Mucosa of gallbladder (tissue), 1 donor: ENCODE measurements around the gene PRKCZ. TPM values are rescaled to one million over a fixed set of nuclear protein-coding genes. Genes with fewer than 3 reads are reported as not detected.

Experiments used
- DNase-seq: peaks from one replicate; pipeline ENCODE4 v3.0.0-alpha.2; 2020; ENCODE audit warnings: low spot score
- total RNA-seq: library from RNA; stranded (reverse); gene quantifications from one replicate; pipeline ENCODE4 v1.2.1, GENCODE V29; 2021
- donor health status: DM: no; HTN: no; CAD: no.

The PRKCZ gene
- total RNA-seq, 1 donor from 2014 or later, result 29.8 TPM

- DNase-seq, result no peak
Measured at GRCh38 chr1:2061065-2061778, 11.0 kb downstream of the PRKCZ start.

GRCh38 chr1:2065699-2066098 is 15.5 kb downstream of the PRKCZ start:
- DNase-seq, result no peak

- no peak for DNase-seq
Measured at GRCh38 chr1:2067393-2067792, 17.2 kb downstream of the PRKCZ start.

GRCh38 chr1:2067981-2068380 is 17.8 kb downstream of the PRKCZ start:
- no peak for DNase-seq

GRCh38 chr1:2068951-2069350 is 18.7 kb downstream of the PRKCZ start:
- no peak for DNase-seq

- no peak for DNase-seq
Measured at GRCh38 chr1:2070016-2070415, 19.8 kb downstream of the PRKCZ start.

- no peak for DNase-seq
Measured at GRCh38 chr1:2070800-2071530, 20.8 kb downstream of the PRKCZ start.

GRCh38 chr1:2072109-2072806 is 22.0 kb downstream of the PRKCZ start:
- no peak for DNase-seq

GRCh38 chr1:2072891-2073290 is 22.7 kb downstream of the PRKCZ start:
- no peak for DNase-seq

- DNase-seq, result no peak
Measured at GRCh38 chr1:2073382-2074230, 23.4 kb downstream of the PRKCZ start.

GRCh38 chr1:2074396-2074795 is 24.2 kb downstream of the PRKCZ start:
- no peak for DNase-seq

- no peak for DNase-seq
Measured at GRCh38 chr1:2074944-2075740, 24.9 kb downstream of the PRKCZ start.

GRCh38 chr1:2076826-2077225 is 26.6 kb downstream of the PRKCZ start:
- no peak for DNase-seq

GRCh38 chr1:2078170-2078569 is 28.0 kb downstream of the PRKCZ start:
- DNase-seq, result no peak

GRCh38 chr1:2079396-2080085 is 29.3 kb downstream of the PRKCZ start:
- no peak for DNase-seq

GRCh38 chr1:2080140-2080539 is 29.9 kb downstream of the PRKCZ start:
- DNase-seq, result no peak

GRCh38 chr1:2080884-2081283 is 30.7 kb downstream of the PRKCZ start:
- no peak for DNase-seq

- DNase-seq, result no peak
Measured at GRCh38 chr1:2081326-2081885, 31.2 kb downstream of the PRKCZ start.

GRCh38 chr1:2082064-2082463 is 31.9 kb downstream of the PRKCZ start:
- DNase-seq, result no peak

- no peak for DNase-seq
Measured at GRCh38 chr1:2083666-2084065, 33.5 kb downstream of the PRKCZ start.
